ENCODE results near the gene LAMA5.

DNA sequence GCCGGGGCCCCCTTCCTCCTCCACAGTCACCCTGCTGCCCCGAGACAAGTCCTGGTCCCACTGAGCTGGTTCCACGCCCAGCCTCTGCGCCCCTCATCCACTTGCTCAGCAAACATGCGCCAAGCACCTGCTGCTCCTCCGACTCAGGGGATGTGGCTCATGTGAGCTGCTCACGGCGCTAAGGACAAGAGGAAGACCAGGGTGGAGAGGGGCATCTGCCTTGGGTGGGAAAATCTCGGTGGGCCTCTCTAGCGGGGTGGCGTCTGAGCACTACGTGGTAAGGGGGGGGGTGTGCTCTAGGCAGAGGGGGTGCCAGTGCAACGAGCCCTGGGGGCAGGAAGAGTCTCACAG lies 4.5 kb downstream of the LAMA5 start:
- TF ChIP-seq, protein P1, sequence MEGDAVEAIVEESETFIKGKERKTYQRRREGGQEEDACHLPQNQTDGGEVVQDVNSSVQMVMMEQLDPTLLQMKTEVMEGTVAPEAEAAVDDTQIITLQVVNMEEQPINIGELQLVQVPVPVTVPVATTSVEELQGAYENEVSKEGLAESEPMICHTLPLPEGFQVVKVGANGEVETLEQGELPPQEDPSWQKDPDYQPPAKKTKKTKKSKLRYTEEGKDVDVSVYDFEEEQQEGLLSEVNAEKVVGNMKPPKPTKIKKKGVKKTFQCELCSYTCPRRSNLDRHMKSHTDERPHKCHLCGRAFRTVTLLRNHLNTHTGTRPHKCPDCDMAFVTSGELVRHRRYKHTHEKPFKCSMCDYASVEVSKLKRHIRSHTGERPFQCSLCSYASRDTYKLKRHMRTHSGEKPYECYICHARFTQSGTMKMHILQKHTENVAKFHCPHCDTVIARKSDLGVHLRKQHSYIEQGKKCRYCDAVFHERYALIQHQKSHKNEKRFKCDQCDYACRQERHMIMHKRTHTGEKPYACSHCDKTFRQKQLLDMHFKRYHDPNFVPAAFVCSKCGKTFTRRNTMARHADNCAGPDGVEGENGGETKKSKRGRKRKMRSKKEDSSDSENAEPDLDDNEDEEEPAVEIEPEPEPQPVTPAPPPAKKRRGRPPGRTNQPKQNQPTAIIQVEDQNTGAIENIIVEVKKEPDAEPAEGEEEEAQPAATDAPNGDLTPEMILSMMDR (IDR thresholded peaks at IDR 0.05), result no peak
- no peak for TF ChIP-seq EZH2 (IDR thresholded peaks at IDR 0.05; ENCODE audit: borderline replicate concordance, insufficient read depth, low read depth, low read length, poor library complexity, severe bottlenecking)

Data from B cell (primary cell).